ENCODE measurements around the gene TSPYL2.

Gene TSPYL2

GRCh38 chrX:53125506-53125905 lies 43.3 kb downstream of the TSPYL2 start:
- no peak for DNase-seq (ENCODE audit: low read depth in 2 of 2)

DNA sequence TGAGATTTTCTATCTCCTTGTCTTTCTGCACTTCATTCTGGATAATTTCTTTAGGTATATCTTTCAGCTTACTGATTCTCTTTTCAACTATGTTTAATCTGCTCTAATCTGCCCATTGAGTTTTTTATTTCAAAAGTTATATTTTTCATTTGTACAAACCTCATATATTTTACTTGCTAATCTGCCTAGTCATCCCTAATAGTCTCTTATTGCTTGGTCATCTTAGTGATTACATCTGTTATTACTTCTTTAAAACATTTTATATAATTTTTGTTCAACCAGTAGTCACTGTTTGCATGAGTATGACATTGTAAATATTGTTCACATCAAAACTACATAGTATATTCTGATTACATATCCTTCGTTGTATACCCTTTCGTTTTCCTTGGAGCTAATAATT lies 44.2 kb downstream of the TSPYL2 start:
- DNase-seq (ENCODE audit: low read depth in 2 of 2), result no peak

- DNase-seq (ENCODE audit: low read depth in 2 of 2), result no peak
These were observed 46.1 kb downstream of the TSPYL2 start for GRCh38 chrX:53128097-53128749.

- no peak for DNase-seq (ENCODE audit: low read depth in 2 of 2)
These were observed 51.2 kb downstream of the TSPYL2 start for GRCh38 chrX:53133400-53133799.

DNA sequence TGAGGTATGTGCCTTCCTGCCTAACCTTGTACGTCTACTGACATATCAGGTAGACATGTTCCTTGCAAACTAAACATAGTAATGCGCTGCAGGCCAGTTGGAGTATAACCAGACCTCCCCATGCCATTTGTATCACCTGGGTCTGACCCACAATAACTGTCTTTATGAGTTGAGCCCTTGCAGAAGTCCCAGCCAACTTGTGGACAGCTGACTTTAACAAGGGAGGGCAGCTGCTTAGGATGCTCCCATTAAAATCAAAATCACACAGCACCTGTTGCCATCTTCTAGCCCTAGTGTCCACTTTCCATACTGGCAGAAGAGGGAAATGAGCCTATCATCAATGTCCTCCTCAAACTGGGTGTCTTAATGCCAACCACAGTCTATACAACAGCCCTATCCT lies 53.4 kb downstream of the TSPYL2 start:
- DNase-seq (ENCODE audit: low read depth in 2 of 2), result no peak
